Measurements from ENCODE around the gene SAPCD2.

- TF ChIP-seq POLR2A (IDR thresholded peaks at IDR 0.05; ENCODE audit: low read depth) (no peak), CTCF (IDR thresholded peaks at IDR 0.05) (no peak), EP300 (IDR thresholded peaks at IDR 0.05) (no peak), POLR2AphosphoS5 (IDR thresholded peaks at IDR 0.05) (no peak)
Observed at GRCh38 chr9:137038916-137039315, 31.4 kb downstream of the SAPCD2 start.
